Endodermal cell (in vitro differentiated cells): ENCODE data around the gene RASA4B. TPM values are rescaled to one million over a fixed set of nuclear protein-coding genes. Genes with fewer than 3 reads are reported as not detected.
A peak's percentile ranks its signal among the peaks of the same experiment; 100 is the strongest.

Experiments used
- DNase-seq: peaks from one replicate; pipeline ENCODE4 v3.0.0-alpha.2; 2017
- H3K27ac ChIP-seq: 2 replicates; pipeline ENCODE4 v1.5.1; 2013; ENCODE audit warnings: mild to moderate bottlenecking, low read depth, low read length, moderate library complexity
- H3K27me3 ChIP-seq: 2 replicates; pipeline ENCODE4 v1.6.1; 2013; ENCODE audit warnings: mild to moderate bottlenecking, low read length, moderate library complexity; ENCODE audit not compliant: insufficient read depth, control insufficient read depth, poor library complexity, severe bottlenecking
- H3K36me3 ChIP-seq: 2 replicates; pipeline ENCODE4 v1.7.0; 2013; ENCODE audit warnings: mild to moderate bottlenecking, low read length, moderate library complexity; ENCODE audit not compliant: control insufficient read depth, insufficient read depth
- H3K4me1 ChIP-seq: one replicate; pipeline ENCODE4 v1.7.0; 2013; ENCODE audit warnings: low read length; ENCODE audit not compliant: control insufficient read depth, insufficient read depth
- H3K4me3 ChIP-seq: 2 replicates; pipeline ENCODE4 v1.5.1; 2013; ENCODE audit warnings: mild to moderate bottlenecking, low read length, moderate library complexity
- H3K9ac ChIP-seq: 2 replicates; pipeline ENCODE4 v1.6.1; 2013; ENCODE audit warnings: mild to moderate bottlenecking, low read length, moderate library complexity; ENCODE audit not compliant: poor library complexity, severe bottlenecking; ENCODE audit errors: extremely low read depth
- H3K9me3 ChIP-seq: 2 replicates; pipeline ENCODE4 v1.6.1; 2013; ENCODE audit warnings: mild to moderate bottlenecking, low read length, moderate library complexity; ENCODE audit not compliant: control insufficient read depth
- H3K27ac Mint-ChIP-seq: 2 replicates; pipeline ENCODE4 v1.8.0; 2020; ENCODE audit warnings: mixed read lengths
- H3K27me3 Mint-ChIP-seq: 2 replicates; pipeline ENCODE4 v1.8.0; 2021; ENCODE audit warnings: mild to moderate bottlenecking, mixed read lengths; ENCODE audit not compliant: insufficient read depth
- H3K36me3 Mint-ChIP-seq: 2 replicates; pipeline ENCODE4 v1.8.0; 2020; ENCODE audit warnings: low read depth, mixed read lengths
- H3K4me1 Mint-ChIP-seq: 2 replicates; pipeline ENCODE4 v1.8.0; 2020; ENCODE audit warnings: mixed read lengths
- H3K4me3 Mint-ChIP-seq: 2 replicates; pipeline ENCODE4 v1.8.0; 2020; ENCODE audit warnings: mild to moderate bottlenecking, moderate library complexity, mixed read lengths
- H3K9me3 Mint-ChIP-seq: 2 replicates; pipeline ENCODE4 v1.8.0; 2020; ENCODE audit warnings: mild to moderate bottlenecking, mixed read lengths
- CTCF ChIP-seq: fragments of 200-600 bp; sonication (generic); conservative IDR thresholded peaks from 2 replicates; pipeline ENCODE4 v1.5.0; 2021; ENCODE audit warnings: antibody characterized with exemption, mild to moderate bottlenecking
- WGBS, 2 experiments: methylation state at CpG; one replicate each; pipeline versions ENCODE4 v1.1.5 to v1.1.7; 2013; ENCODE audit warnings: missing lambda C conversion rate in 2 of 2, mixed read lengths in 1 of 2; ENCODE audit not compliant: insufficient coverage in 1 of 2, insufficient read length in 1 of 2; 5-methylcytosine and 5-hydroxymethylcytosine counted together
- total RNA-seq, 2 donors: library from RNA; stranded (reverse); fragmentation: NEBNext Ultra II Directional in 1 of 2; extraction: Animal tissue kit (Norgen Biotek cat#: 25700) in 1 of 2; gene quantifications; 2 replicates in 1 of 2; 3 replicates in 1 of 2; pipeline ENCODE4 v1.2.1, GENCODE V29; 2021

The RASA4B gene
- total RNA-seq, 2 donors from 2014 or later: 3.5 to 11.5 TPM

GRCh38 chr7:102439963-102440795, 77.4 kb downstream of the RASA4B start:
- peaks cover 5% of the 10 kb centered on the region for H3K4me1 Mint-ChIP-seq
- Histone ChIP-seq H3K27ac (no peak overlapping the region), H3K4me1 (no peaks in the 10 kb centered on the region), H3K9me3 (no peaks in the 10 kb centered on the region), H3K27me3 (no peaks in the 10 kb centered on the region), H3K4me3 (no peak overlapping the region), H3K9ac (no peak overlapping the region), H3K36me3 (peaks cover 4% of the 10 kb centered on the region)
- no peaks in the 10 kb centered on the region for H3K27me3 Mint-ChIP-seq
- TF ChIP-seq CTCF: no peak
- peak; percentile 87 for DNase-seq
- WGBS, 2 experiments: 73 to 90% methylated on average over 11 to 17 of the region's 17 CpGs
- H3K36me3 Mint-ChIP-seq: peaks cover 39% of the 10 kb centered on the region
- peak overlapping the region; percentile 77 for H3K27ac Mint-ChIP-seq
- no peak overlapping the region for H3K4me3 Mint-ChIP-seq
- no peaks in the 10 kb centered on the region for H3K9me3 Mint-ChIP-seq

- WGBS, 2 experiments: 96 to 100% methylated on average over 9 to 10 of the region's 10 CpGs
- Histone ChIP-seq H3K4me3 (no peak overlapping the region), H3K27me3 (no peaks in the 10 kb centered on the region), H3K9ac (no peak overlapping the region), H3K27ac (no peak overlapping the region), H3K9me3 (no peaks in the 10 kb centered on the region), H3K36me3 (no peaks in the 10 kb centered on the region), H3K4me1 (no peaks in the 10 kb centered on the region)
- no peak overlapping the region for H3K27ac Mint-ChIP-seq
- no peaks in the 10 kb centered on the region for H3K27me3 Mint-ChIP-seq
- no peak for TF ChIP-seq CTCF
- no peak overlapping the region for H3K4me3 Mint-ChIP-seq
- H3K9me3 Mint-ChIP-seq: no peaks in the 10 kb centered on the region
- no peak for DNase-seq
- H3K36me3 Mint-ChIP-seq: peaks cover 20% of the 10 kb centered on the region
- H3K4me1 Mint-ChIP-seq: peaks cover 12% of the 10 kb centered on the region
These were observed 81.5 kb downstream of the RASA4B start for GRCh38 chr7:102436118-102436517.

GRCh38 chr7:102434039-102434486, 83.5 kb downstream of the RASA4B start:
- no peaks in the 10 kb centered on the region for H3K9me3 ChIP-seq
- H3K4me3 ChIP-seq: peak overlapping the region; percentile 84
- peaks cover 14% of the 10 kb centered on the region for H3K4me1 Mint-ChIP-seq
- no peaks in the 10 kb centered on the region for H3K4me1 ChIP-seq
- H3K9ac ChIP-seq: peak overlapping the region; percentile 60
- H3K36me3 ChIP-seq: no peaks in the 10 kb centered on the region
- no peaks in the 10 kb centered on the region for H3K27me3 ChIP-seq
- H3K4me3 Mint-ChIP-seq: peak overlapping the region; percentile 66
- 53 to 70% methylated on average over 3 to 9 of the region's 9 CpGs for WGBS, 2 experiments
- H3K36me3 Mint-ChIP-seq: peaks cover 13% of the 10 kb centered on the region
- no peak for TF ChIP-seq CTCF
- H3K27ac ChIP-seq: no peak overlapping the region
- H3K27me3 Mint-ChIP-seq: no peaks in the 10 kb centered on the region
- H3K27ac Mint-ChIP-seq: no peak overlapping the region
- peak; percentile 58 for DNase-seq
- no peaks in the 10 kb centered on the region for H3K9me3 Mint-ChIP-seq
